Right lobe of liver (tissue), 4 donors: ENCODE data around the gene TMEM272.

Source experiments
- POLR2A ChIP-seq: fragments of 450-650 bp; IDR thresholded peaks from one replicate; pipeline ENCODE4 v1.6.1; 2017; ENCODE audit warnings: antibody characterized with exemption, mild to moderate bottlenecking
- TF ChIP-seq, protein P1 (sequence below), 4 donors: fragments of 200-600 bp in 3 of 4; fragments of 450-650 bp in 1 of 4; IDR thresholded peaks; one replicate each; pipeline versions ENCODE4 v1.5.1 to v1.8.0; 2016 to 2022; ENCODE audit warnings: antibody characterized with exemption in 4 of 4, mild to moderate bottlenecking in 2 of 4
- donor health status: DM: no; HTN: no; CAD: no.
- donor health status: DM: no; HTN: no; CAD: no.
- donor health status: DM: no; HTN: yes; CAD: no.

DNA sequence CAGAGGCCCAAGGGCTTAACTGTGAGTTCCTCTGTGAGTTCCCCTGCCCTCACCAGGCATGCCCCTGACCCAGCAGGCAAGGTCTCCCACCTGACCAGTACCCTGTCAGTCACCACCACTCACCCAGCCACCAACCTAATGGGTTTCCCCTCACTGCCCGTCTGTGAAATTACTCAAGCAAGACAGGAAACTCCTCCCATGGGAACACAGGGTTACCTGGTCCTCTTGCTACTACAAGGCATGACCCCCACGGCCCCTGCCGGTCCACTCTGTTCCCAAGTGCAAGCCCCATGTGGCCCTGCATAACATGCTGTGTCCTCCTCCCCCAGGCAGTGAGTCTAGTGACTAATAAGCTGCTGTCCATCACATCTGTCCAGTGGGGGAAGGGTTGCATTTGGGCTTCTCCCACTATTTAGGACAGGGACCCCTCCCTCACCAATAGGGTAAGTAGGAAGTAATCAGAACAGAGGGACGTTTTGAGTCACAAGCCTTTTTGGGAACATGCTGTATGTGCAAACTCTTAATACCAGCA lies 33.0 kb downstream of the TMEM272 start:
- TF ChIP-seq, protein P1, sequence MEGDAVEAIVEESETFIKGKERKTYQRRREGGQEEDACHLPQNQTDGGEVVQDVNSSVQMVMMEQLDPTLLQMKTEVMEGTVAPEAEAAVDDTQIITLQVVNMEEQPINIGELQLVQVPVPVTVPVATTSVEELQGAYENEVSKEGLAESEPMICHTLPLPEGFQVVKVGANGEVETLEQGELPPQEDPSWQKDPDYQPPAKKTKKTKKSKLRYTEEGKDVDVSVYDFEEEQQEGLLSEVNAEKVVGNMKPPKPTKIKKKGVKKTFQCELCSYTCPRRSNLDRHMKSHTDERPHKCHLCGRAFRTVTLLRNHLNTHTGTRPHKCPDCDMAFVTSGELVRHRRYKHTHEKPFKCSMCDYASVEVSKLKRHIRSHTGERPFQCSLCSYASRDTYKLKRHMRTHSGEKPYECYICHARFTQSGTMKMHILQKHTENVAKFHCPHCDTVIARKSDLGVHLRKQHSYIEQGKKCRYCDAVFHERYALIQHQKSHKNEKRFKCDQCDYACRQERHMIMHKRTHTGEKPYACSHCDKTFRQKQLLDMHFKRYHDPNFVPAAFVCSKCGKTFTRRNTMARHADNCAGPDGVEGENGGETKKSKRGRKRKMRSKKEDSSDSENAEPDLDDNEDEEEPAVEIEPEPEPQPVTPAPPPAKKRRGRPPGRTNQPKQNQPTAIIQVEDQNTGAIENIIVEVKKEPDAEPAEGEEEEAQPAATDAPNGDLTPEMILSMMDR (IDR thresholded peaks at IDR 0.05), result no peak
- no peak for TF ChIP-seq POLR2A
